Endothelial cell of umbilical vein (primary cell): ENCODE measurements around the gene NUDT13. TPM values are rescaled to one million over a fixed set of nuclear protein-coding genes. Genes with fewer than 3 reads are reported as not detected.

Source experiments
- BruUV-seq: library from RNA; stranded (reverse); fragments of 400-500 nt; replicated peaks from 2 replicates; lab custom pipeline; 2021; lab: Mats Ljungman, UMichigan
- CTCF ChIA-PET: fragments of 300-600, 350-600 bp; sonication (Branson Sonifier 250); formaldehyde crosslinking; loops from one replicate; lab custom pipeline; 2021; ENCODE audit warnings: antibody characterized with exemption, inconsistent platforms; lab: Charles Lee
- POLR2A ChIA-PET: fragments of 300-600, 350-600 bp; sonication (Branson Sonifier 250); formaldehyde crosslinking; loops from one replicate; lab custom pipeline; 2021; ENCODE audit warnings: antibody characterized with exemption, inconsistent platforms; lab: Charles Lee
- DNase-seq: peaks from one replicate; pipeline ENCODE4 v3.0.0-alpha.2; 2011; ENCODE audit warnings: low read depth, low spot score
- FAIRE-seq: peaks from 2 replicates; lab custom pipeline; 2011; peaks lifted over from hg19 to GRCh38; lab: Jason Lieb, UNC
- H2AFZ ChIP-seq: 2 replicates; pipeline ENCODE4 v1.6.0; 2012; ENCODE audit warnings: low read depth, low read length, control low read depth, inconsistent platforms
- H3K27ac ChIP-seq: 2 replicates; pipeline ENCODE4 v1.5.1; 2011; ENCODE audit warnings: low read depth, mild to moderate bottlenecking, control low read depth, low read length, moderate library complexity; ENCODE audit not compliant: insufficient read depth
- H3K27me3 ChIP-seq, 2 experiments: 2 replicates each; pipeline versions ENCODE4 v1.6.0 to v1.6.1; 2011; ENCODE audit warnings: low read length in 2 of 2, mixed read lengths in 1 of 2; ENCODE audit not compliant: control insufficient read depth in 2 of 2, insufficient read depth in 2 of 2
- H3K36me3 ChIP-seq, 2 experiments: 2 replicates in 1 of 2; 3 replicates in 1 of 2; pipeline ENCODE4 v1.5.1; 2011; ENCODE audit warnings: low read length in 2 of 2, mild to moderate bottlenecking in 1 of 2, moderate library complexity in 1 of 2; ENCODE audit not compliant: control insufficient read depth in 2 of 2, insufficient read depth in 2 of 2; ENCODE audit errors: extremely low read depth in 1 of 2
- H3K4me1 ChIP-seq: 3 replicates; pipeline ENCODE4 v1.5.1; 2011; ENCODE audit warnings: mild to moderate bottlenecking, low read length; ENCODE audit not compliant: control insufficient read depth, insufficient read depth; ENCODE audit errors: extremely low read depth
- H3K4me2 ChIP-seq: 2 replicates; pipeline ENCODE4 v1.6.1; 2011; ENCODE audit warnings: low read length, control low read depth, mixed read lengths; ENCODE audit not compliant: insufficient read depth
- H3K4me3 ChIP-seq, 3 experiments: fragments of 200-600 bp in 1 of 3; sonication (generic), shearing (Covaris generic) in 1 of 3; replicated peaks in 1 of 3; 2 replicates each; pipeline ENCODE4 v1.5.1; 2011 to 2016; ENCODE audit warnings: control low read depth in 3 of 3, low read length in 3 of 3, mild to moderate bottlenecking in 2 of 3, inconsistent platforms in 1 of 3, low read depth in 1 of 3, moderate library complexity in 1 of 3; ENCODE audit not compliant: insufficient read depth in 1 of 3
- H3K79me2 ChIP-seq: 2 replicates; pipeline ENCODE4 v1.6.0; 2012; ENCODE audit warnings: low read length, inconsistent platforms; ENCODE audit not compliant: control insufficient read depth, insufficient read depth
- H3K9ac ChIP-seq: replicated peaks from 2 replicates; pipeline ENCODE3; 2011; ENCODE audit warnings: low read length, control low read depth; ENCODE audit not compliant: insufficient read depth; ENCODE audit errors: extremely low read depth
- H3K9me1 ChIP-seq: replicated peaks from 3 replicates; pipeline ENCODE4 v1.6.0; 2011; ENCODE audit warnings: mild to moderate bottlenecking, low read length; ENCODE audit not compliant: control insufficient read depth, insufficient read depth; ENCODE audit errors: extremely low read depth
- H3K9me3 ChIP-seq: replicated peaks from 2 replicates; pipeline ENCODE4 v1.5.1; 2012; ENCODE audit warnings: low read length, inconsistent platforms; ENCODE audit not compliant: control insufficient read depth, insufficient read depth
- H4K20me1 ChIP-seq: replicated peaks from 2 replicates; pipeline ENCODE3; 2011; ENCODE audit warnings: mild to moderate bottlenecking, low read length; ENCODE audit not compliant: control insufficient read depth, insufficient read depth; ENCODE audit errors: extremely low read depth
- CTCF ChIP-seq, 2 donors: IDR thresholded peaks; 1 replicate in 1 of 2; 2 replicates in 1 of 2; pipeline ENCODE4 v1.5.1; 2011; ENCODE audit warnings: low read length in 2 of 2, mild to moderate bottlenecking in 2 of 2, moderate library complexity in 2 of 2, control low read depth in 1 of 2, inconsistent platforms in 1 of 2, low read depth in 1 of 2; ENCODE audit not compliant: insufficient read depth in 1 of 2; ENCODE audit errors: extremely low read depth in 1 of 2
- EZH2 ChIP-seq: IDR thresholded peaks from 2 replicates; pipeline ENCODE4 v1.6.1; 2012; ENCODE audit warnings: borderline replicate concordance, low read depth, mild to moderate bottlenecking, moderate library complexity, low read length, inconsistent platforms; ENCODE audit not compliant: severe bottlenecking
- FOS ChIP-seq: IDR thresholded peaks from 2 replicates; pipeline ENCODE4 v1.6.1; 2011; ENCODE audit warnings: mild to moderate bottlenecking, low read length, moderate library complexity, borderline replicate concordance; ENCODE audit not compliant: insufficient read depth
- GATA2 ChIP-seq: IDR thresholded peaks from 2 replicates; pipeline ENCODE4 v1.7.0; 2011; ENCODE audit warnings: low read depth, mild to moderate bottlenecking, moderate library complexity, mixed read lengths, low read length; ENCODE audit not compliant: insufficient read length, insufficient read depth
- JUN ChIP-seq: IDR thresholded peaks from 2 replicates; pipeline ENCODE4 v1.6.1; 2011; ENCODE audit warnings: borderline replicate concordance, low read depth; ENCODE audit not compliant: insufficient read length, insufficient read depth
- MAX ChIP-seq: IDR thresholded peaks from 2 replicates; pipeline ENCODE4 v1.6.1; 2011; ENCODE audit not compliant: insufficient read depth, insufficient read length
- MYC ChIP-seq: IDR thresholded peaks from one replicate; pipeline ENCODE4 v1.6.1; 2011; ENCODE audit warnings: mild to moderate bottlenecking, low read depth, low read length
- POLR2A ChIP-seq: IDR thresholded peaks from 2 replicates; pipeline ENCODE4 v1.6.1; 2012; ENCODE audit warnings: low read depth, mild to moderate bottlenecking, control low read depth, low read length
- POLR2AphosphoS5 ChIP-seq: IDR thresholded peaks from 2 replicates; pipeline ENCODE4 v1.6.1; 2012; ENCODE audit warnings: low read depth, mild to moderate bottlenecking, control low read depth, low read length, moderate library complexity; ENCODE audit not compliant: insufficient read depth
- dilution Hi-C: fragments of 300-500 bp; cut with MboI; formaldehyde crosslinking; loops from one replicate; pipeline ENCODE4 v1.15.0; 2019; ENCODE audit warnings: low sequenced_read_pairs; ENCODE audit not compliant: extremely low pct_ligation_motif_present
- intact Hi-C: fragments of 100-400 bp; cut with micrococcal nuclease; formaldehyde crosslinking; loops from one replicate; pipeline ENCODE4 v1.10.0; 2022
- polyA plus RNA-seq, 4 experiments: library from polyadenylated mRNA; depleted of rRNA in 3 of 4; stranded (reverse) in 3 of 4; unstranded in 1 of 4; fragments of >200 nt; gene quantifications; 2 replicates each; pipeline versions ENCODE4 v1.2.1 to v1.2.3, GENCODE V29; 2011 to 2012; ENCODE audit warnings: missing spikeins in 1 of 4
- total RNA-seq: library from RNA; stranded (reverse); gene quantifications from 2 replicates; pipeline ENCODE4 v1.2.3, GENCODE V29; 2021

NUDT13 gene
- total and polyA plus RNA-seq, 2 donors (not counting 3 experiments of a cell fraction or from before 2014, with no cell fraction given), result 1.6 to 2.3 TPM

GRCh38 chr10:73152009-73152408 is 41.8 kb downstream of the NUDT13 start:
- intact Hi-C loops (no loop called here), dilution Hi-C loops (no loop called here)
- ChIA-PET CTCF (interaction anchor here (1.3 kb wide), 1 partner anchor 9 kb away, joined by 3 read pairs; no protein-coding TSS in a partner anchor), POLR2A (no interaction called here)
- DNase-seq, result no peak
- H3K4me1 ChIP-seq, result no peaks in the 10 kb centered on the region
- H3K36me3 ChIP-seq, result peaks cover 12 to 32% of the 10 kb centered on the region in 2 experiments
- H4K20me1 ChIP-seq, result no peaks in the 10 kb centered on the region
- no peak overlapping the region for H3K4me3 ChIP-seq
- TF ChIP-seq EZH2 (no peak), POLR2AphosphoS5 (no peak), FOS (no peak), GATA2 (no peak), CTCF (IDR thresholded peaks at IDR 0.05; ENCODE audit: extremely low read depth in 1 of 2, insufficient read depth in 1 of 2, low read depth in 1 of 2, low read length in 2 of 2) (no peak), MAX (no peak), JUN (no peak), MYC (no peak), POLR2A (no peak)
- no peaks in the 10 kb centered on the region for H3K9me3 ChIP-seq
- no peak for FAIRE-seq
- no peak overlapping the region for H2AFZ ChIP-seq
- no peak overlapping the region for H3K27ac ChIP-seq
- H3K9ac ChIP-seq, result no peak overlapping the region
- BruUV-seq, result no TSS peak
- H3K4me2 ChIP-seq, result no peak overlapping the region
- peaks cover 8% of the 10 kb centered on the region for H3K79me2 ChIP-seq
- H3K9me1 ChIP-seq, result no peaks in the 10 kb centered on the region
- no peaks in the 10 kb centered on the region for H3K27me3 ChIP-seq
